Hepatocyte (in vitro differentiated cells): Measurements from ENCODE around the gene SORBS2. TPM values are rescaled to one million over a fixed set of nuclear protein-coding genes. Genes with fewer than 3 reads are reported as not detected.

Experiments
- DNase-seq: peaks from one replicate; pipeline ENCODE4 v3.0.0-alpha.2; 2016; ENCODE audit warnings: low spot score
- H2AFZ ChIP-seq: fragments of 200-600 bp; sonication (generic); 2 replicates; pipeline ENCODE4 v1.6.0; 2016; ENCODE audit warnings: antibody characterized with exemption, mild to moderate bottlenecking
- H3K27ac ChIP-seq: fragments of 200-600 bp; sonication (generic); 2 replicates; pipeline ENCODE4 v1.5.1; 2016; ENCODE audit warnings: mild to moderate bottlenecking
- H3K27me3 ChIP-seq: fragments of 200-600 bp; sonication (generic); 2 replicates; pipeline ENCODE4 v1.6.1; 2016
- H3K36me3 ChIP-seq: fragments of 200-600 bp; sonication (generic); replicated peaks from 2 replicates; pipeline ENCODE4 v1.5.1; 2016; ENCODE audit warnings: low read depth; ENCODE audit not compliant: insufficient read depth
- H3K4me1 ChIP-seq: fragments of 200-600 bp; sonication (generic); 2 replicates; pipeline ENCODE4 v1.5.1; 2016; ENCODE audit warnings: mild to moderate bottlenecking, moderate library complexity; ENCODE audit not compliant: insufficient read depth
- H3K4me2 ChIP-seq: fragments of 200-600 bp; sonication (generic); 2 replicates; pipeline ENCODE4 v1.6.0; 2016
- H3K4me3 ChIP-seq: fragments of 200-600 bp; sonication (generic); 2 replicates; pipeline ENCODE4 v1.5.1; 2016; ENCODE audit warnings: mild to moderate bottlenecking
- H3K79me2 ChIP-seq: fragments of 200-600 bp; sonication (generic); 2 replicates; pipeline ENCODE4 v1.6.0; 2017; ENCODE audit warnings: mild to moderate bottlenecking
- H3K9me2 ChIP-seq: fragments of 200-600 bp; sonication (generic); replicated peaks from 2 replicates; pipeline ENCODE4 v1.6.0; 2017; ENCODE audit warnings: mild to moderate bottlenecking; ENCODE audit not compliant: insufficient read depth
- H3K9me3 ChIP-seq: fragments of 200-600 bp; sonication (generic); 2 replicates; pipeline ENCODE4 v1.5.1; 2016; ENCODE audit warnings: low read depth, mild to moderate bottlenecking
- H4K20me1 ChIP-seq: fragments of 200-600 bp; sonication (generic); 2 replicates; pipeline ENCODE4 v1.6.0; 2016; ENCODE audit warnings: mild to moderate bottlenecking; ENCODE audit not compliant: insufficient read depth, poor library complexity, severe bottlenecking
- EZH2 ChIP-seq: fragments of 200-600 bp; sonication (generic); IDR thresholded peaks from 2 replicates; pipeline ENCODE4 v1.6.1; 2016; ENCODE audit warnings: antibody characterized with exemption, mild to moderate bottlenecking, borderline replicate concordance
- EZH2phosphoT487 ChIP-seq: fragments of 200-600 bp; sonication (generic); IDR thresholded peaks from one replicate; pipeline ENCODE4 v1.6.1; 2018; ENCODE audit warnings: antibody characterized with exemption, mild to moderate bottlenecking, low read depth, moderate library complexity; ENCODE audit not compliant: unreplicated experiment, severe bottlenecking
- WGBS: methylation state at CpG from one replicate; pipeline ENCODE4 v1.1.6; 2016; ENCODE audit warnings: low lambda C conversion rate; ENCODE audit errors: missing lambda C conversion rate; 5-methylcytosine and 5-hydroxymethylcytosine counted together
- polyA plus RNA-seq: library from polyadenylated mRNA; unstranded; fragments of >200 nt; fragmentation: Nextera tagmentation; extraction: Ambion mirVana; gene quantifications from 2 replicates; pipeline ENCODE4 v1.2.1, GENCODE V29; 2016
- total RNA-seq: library from RNA; depleted of rRNA; stranded (reverse); fragments of >200 nt; gene quantifications from 2 replicates; pipeline ENCODE4 v1.2.3, GENCODE V29; 2014
- TF ChIP-seq, protein P1 (sequence below): fragments of 200-600 bp; sonication (generic); IDR thresholded peaks from 2 replicates; pipeline ENCODE4 v1.5.1; 2016; ENCODE audit warnings: antibody characterized with exemption, mild to moderate bottlenecking; ENCODE audit not compliant: poor library complexity

SORBS2 gene
- total and polyA plus RNA-seq, 2 experiments from 2014 or later, result 43.4 to 52.1 TPM

DNA sequence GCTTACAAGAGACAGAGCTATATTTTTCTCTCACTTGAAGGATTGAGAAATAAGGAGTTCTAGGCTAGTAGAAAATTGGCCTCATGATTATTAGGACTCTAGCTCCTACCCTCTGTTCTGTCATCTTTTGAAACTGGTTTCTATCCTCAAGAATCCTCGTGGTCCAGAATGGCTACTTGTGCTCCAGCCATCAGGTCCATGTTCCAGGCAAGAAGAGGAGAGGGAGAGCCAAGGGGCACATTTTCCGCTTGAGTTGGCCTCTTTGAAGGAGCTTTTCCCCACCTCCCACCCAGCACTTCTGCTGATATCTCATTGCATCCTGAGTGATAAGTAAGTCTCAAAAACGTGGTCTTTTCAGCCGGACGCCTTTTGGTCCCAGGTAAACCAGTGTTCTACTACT is 7.2 kb upstream of the SORBS2 start:
- no peaks in the 10 kb centered on the region for H4K20me1 ChIP-seq
- no peak overlapping the region for H2AFZ ChIP-seq
- 96% methylated on average over 5 of the region's 5 CpGs for WGBS
- H3K79me2 ChIP-seq, result no peaks in the 10 kb centered on the region
- DNase-seq, result no peak
- TF ChIP-seq EZH2phosphoT487 (no peak), EZH2 (no peak)
- TF ChIP-seq, protein P1, sequence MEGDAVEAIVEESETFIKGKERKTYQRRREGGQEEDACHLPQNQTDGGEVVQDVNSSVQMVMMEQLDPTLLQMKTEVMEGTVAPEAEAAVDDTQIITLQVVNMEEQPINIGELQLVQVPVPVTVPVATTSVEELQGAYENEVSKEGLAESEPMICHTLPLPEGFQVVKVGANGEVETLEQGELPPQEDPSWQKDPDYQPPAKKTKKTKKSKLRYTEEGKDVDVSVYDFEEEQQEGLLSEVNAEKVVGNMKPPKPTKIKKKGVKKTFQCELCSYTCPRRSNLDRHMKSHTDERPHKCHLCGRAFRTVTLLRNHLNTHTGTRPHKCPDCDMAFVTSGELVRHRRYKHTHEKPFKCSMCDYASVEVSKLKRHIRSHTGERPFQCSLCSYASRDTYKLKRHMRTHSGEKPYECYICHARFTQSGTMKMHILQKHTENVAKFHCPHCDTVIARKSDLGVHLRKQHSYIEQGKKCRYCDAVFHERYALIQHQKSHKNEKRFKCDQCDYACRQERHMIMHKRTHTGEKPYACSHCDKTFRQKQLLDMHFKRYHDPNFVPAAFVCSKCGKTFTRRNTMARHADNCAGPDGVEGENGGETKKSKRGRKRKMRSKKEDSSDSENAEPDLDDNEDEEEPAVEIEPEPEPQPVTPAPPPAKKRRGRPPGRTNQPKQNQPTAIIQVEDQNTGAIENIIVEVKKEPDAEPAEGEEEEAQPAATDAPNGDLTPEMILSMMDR, result no peak
- H3K27ac ChIP-seq, result no peak overlapping the region
- H3K4me2 ChIP-seq, result no peak overlapping the region
- peaks cover 15% of the 10 kb centered on the region for H3K4me1 ChIP-seq
- H3K36me3 ChIP-seq, result no peaks in the 10 kb centered on the region
- H3K27me3 ChIP-seq, result no peaks in the 10 kb centered on the region
- H3K9me3 ChIP-seq, result no peaks in the 10 kb centered on the region
- H3K4me3 ChIP-seq, result no peak overlapping the region
- no peaks in the 10 kb centered on the region for H3K9me2 ChIP-seq

DNA sequence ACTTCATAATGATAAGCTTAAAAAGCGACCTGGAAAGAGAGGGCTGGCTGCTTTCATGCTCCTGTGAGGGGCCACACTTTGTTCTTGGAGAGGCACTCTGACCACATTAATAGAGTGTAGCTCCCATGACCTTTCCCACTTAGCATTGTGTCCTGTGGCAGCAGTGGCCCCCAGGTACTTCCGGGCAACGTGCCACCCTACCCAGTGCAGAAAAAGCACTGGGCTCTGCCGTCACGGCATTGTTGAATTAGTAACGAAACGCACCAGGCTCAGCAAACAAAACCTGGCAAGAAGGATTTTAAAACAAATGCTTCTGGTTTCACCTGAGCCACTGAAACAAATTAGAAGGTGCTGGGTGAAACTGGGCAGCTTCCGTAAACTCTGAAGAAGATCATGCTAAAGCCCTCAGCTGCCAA is 5.4 kb upstream of the SORBS2 start:
- H3K9me2 ChIP-seq, result no peaks in the 10 kb centered on the region
- no peaks in the 10 kb centered on the region for H3K27me3 ChIP-seq
- 35% methylated on average over 8 of the region's 8 CpGs for WGBS
- no peaks in the 10 kb centered on the region for H3K36me3 ChIP-seq
- peak; percentile 58 for DNase-seq
- TF ChIP-seq EZH2, result no peak
- TF ChIP-seq, protein P1, result no peak
- no peak for TF ChIP-seq EZH2phosphoT487
- H3K4me1 ChIP-seq, result peaks cover 15% of the 10 kb centered on the region
- H3K27ac ChIP-seq, result peak overlapping the region; percentile 53
- no peak overlapping the region for H3K4me3 ChIP-seq
- H3K79me2 ChIP-seq, result no peaks in the 10 kb centered on the region
- H3K9me3 ChIP-seq, result no peaks in the 10 kb centered on the region
- H3K4me2 ChIP-seq, result peak overlapping the region; percentile 50
- no peaks in the 10 kb centered on the region for H4K20me1 ChIP-seq
- peak overlapping the region; percentile 15 for H2AFZ ChIP-seq

DNA sequence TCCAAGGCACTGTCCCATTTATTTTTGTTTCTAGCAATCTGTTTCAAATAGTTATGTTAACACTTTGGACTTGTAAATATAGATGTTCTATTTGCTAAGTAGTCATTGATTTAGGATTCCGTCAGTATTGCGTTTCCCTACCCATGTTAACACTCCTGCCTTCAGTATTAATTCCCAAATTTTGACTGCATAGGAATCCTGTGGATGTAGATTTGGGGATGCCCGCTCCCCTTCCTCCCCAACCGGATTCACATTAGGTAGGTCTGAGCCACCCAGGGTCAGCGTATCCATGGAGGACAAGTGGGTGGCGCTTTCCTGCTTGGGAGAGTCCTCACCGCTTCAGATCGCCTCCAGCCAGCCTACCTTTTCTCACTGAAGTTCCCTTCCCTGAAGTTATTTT is 1.1 kb upstream of the SORBS2 start:
- Histone ChIP-seq H3K4me1 (peaks cover 15% of the 10 kb centered on the region), H3K4me3 (no peak overlapping the region), H2AFZ (no peak overlapping the region), H3K36me3 (no peaks in the 10 kb centered on the region), H3K4me2 (no peak overlapping the region), H3K79me2 (peaks cover 12% of the 10 kb centered on the region), H3K27me3 (no peaks in the 10 kb centered on the region), H3K9me2 (no peaks in the 10 kb centered on the region), H3K27ac (no peak overlapping the region), H4K20me1 (no peaks in the 10 kb centered on the region), H3K9me3 (no peaks in the 10 kb centered on the region)
- no peak for DNase-seq
- TF ChIP-seq EZH2phosphoT487 (no peak), EZH2 (no peak)
- TF ChIP-seq, protein P1, result no peak
- 94% methylated on average over 8 of the region's 8 CpGs for WGBS
